GM23248 (cell line): ENCODE results near the gene BCR.

Experiments
- EZH2 ChIP-seq: fragments of 200-600 bp; sonication (generic); IDR thresholded peaks from 2 replicates; pipeline ENCODE4 v1.6.1; 2018; ENCODE audit warnings: antibody characterized with exemption, mild to moderate bottlenecking; ENCODE audit not compliant: insufficient read depth, poor library complexity, severe bottlenecking
- EZH2phosphoT487 ChIP-seq: fragments of 200-600 bp; sonication (generic); IDR thresholded peaks from 2 replicates; pipeline ENCODE4 v1.6.1; 2018; ENCODE audit warnings: antibody characterized with exemption, moderate library complexity, mild to moderate bottlenecking, low read depth; ENCODE audit not compliant: insufficient read depth

GRCh38 chr22:23142546-23143105 is 37.7 kb upstream of the BCR start:
- no peak for TF ChIP-seq EZH2phosphoT487
- TF ChIP-seq EZH2, result no peak
